ENCODE measurements around the gene KCNN3.

Gene KCNN3

GRCh38 chr1:154694995-154695394 lies 175.1 kb downstream of the KCNN3 start (continued):
- no peak for TF ChIP-seq ZNF16 (tag by site-specific recombination; IDR thresholded peaks at IDR 0.05; ENCODE audit: low read depth)

GRCh38 chr1:154689083-154689482 lies 181.0 kb downstream of the KCNN3 start:
- H3K36me3 ChIP-seq (ENCODE audit: control insufficient read depth in 2 of 2, insufficient read depth in 1 of 2, low read length in 2 of 2), result no peaks in the 10 kb centered on the region
- TF ChIP-seq ZNF660 (tag by site-specific recombination; IDR thresholded peaks at IDR 0.05) (no peak), ZNF214 (tag by site-specific recombination; IDR thresholded peaks at IDR 0.05; ENCODE audit: borderline replicate concordance) (no peak), SP3 (tag by site-specific recombination; IDR thresholded peaks at IDR 0.05) (no peak), ZNF768 (tag by site-specific recombination; IDR thresholded peaks at IDR 0.05) (no peak), ZNF114 (tag by site-specific recombination; IDR thresholded peaks at IDR 0.05) (no peak), ZBTB44 (tag by site-specific recombination; IDR thresholded peaks at IDR 0.05) (no peak), ZNF335 (tag by site-specific recombination; conservative IDR thresholded peaks at IDR 0.05) (no peak), ZNF133 (tag by site-specific recombination; IDR thresholded peaks at IDR 0.05) (no peak), YY2 (tag by site-specific recombination; IDR thresholded peaks at IDR 0.05) (no peak), GFI1B (tag by site-specific recombination; IDR thresholded peaks at IDR 0.05) (no peak), ZSCAN16 (tag by site-specific recombination; IDR thresholded peaks at IDR 0.05) (no peak), ZNF280C (tag by site-specific recombination; IDR thresholded peaks at IDR 0.05) (no peak), ZNF514 (tag by site-specific recombination; IDR thresholded peaks at IDR 0.05) (no peak), HOXA7 (CRISPR knock-in tag; IDR thresholded peaks at IDR 0.05; ENCODE audit: borderline replicate concordance) (no peak), ZNF623 (tag by site-specific recombination; IDR thresholded peaks at IDR 0.05) (no peak), WT1 (tag by site-specific recombination; IDR thresholded peaks at IDR 0.05) (no peak), ELK4 (IDR thresholded peaks at IDR 0.05; ENCODE audit: borderline replicate concordance, low read depth, low read length) (no peak), PRDM1 (tag by site-specific recombination; IDR thresholded peaks at IDR 0.05) (no peak), ZNF140 (tag by site-specific recombination; IDR thresholded peaks at IDR 0.05) (no peak)
- no peaks in the 10 kb centered on the region for H3K9me3 ChIP-seq (ENCODE audit: control insufficient read depth, insufficient read depth, low read depth, low read length)
- H3K4me3 ChIP-seq (ENCODE audit: low read depth, low read length), result no peak overlapping the region
- ChIA-PET CTCF (no interaction called here), POLR2A (no interaction called here)
- H3K27ac ChIP-seq (ENCODE audit: extremely low read depth, low read depth, low read length), result no peak overlapping the region
- no peaks in the 10 kb centered on the region for H3K4me1 ChIP-seq (ENCODE audit: control insufficient read depth, insufficient read depth, low read length)

GRCh38 chr1:154686507-154686906 lies 183.6 kb downstream of the KCNN3 start:
- no peaks in the 10 kb centered on the region for H3K9me3 ChIP-seq (ENCODE audit: control insufficient read depth, insufficient read depth, low read depth, low read length)
- TF ChIP-seq GLI2 (tag by site-specific recombination; IDR thresholded peaks at IDR 0.05; ENCODE audit: borderline replicate concordance, low read depth), result no peak
- 0 out of 2 replicates have a peak, but pooled peaks cover 3% of the 10 kb centered on the region for H3K4me1 ChIP-seq (ENCODE audit: control insufficient read depth, insufficient read depth, low read length)
- POLR2A ChIA-PET, result no interaction called here
- CTCF ChIA-PET, result interaction anchor here (0.7 to 1.3 kb wide), 2 partner anchors 9 to 331 kb away, joined by 3 read pairs; no protein-coding TSS in a partner anchor
- no peak overlapping the region for H3K27ac ChIP-seq (ENCODE audit: extremely low read depth, low read depth, low read length)
- no peaks in the 10 kb centered on the region for H3K36me3 ChIP-seq (ENCODE audit: control insufficient read depth in 2 of 2, insufficient read depth in 1 of 2, low read length in 2 of 2)
- no peak overlapping the region for H3K4me3 ChIP-seq (ENCODE audit: low read depth, low read length)
